GM12878 (cell line): ENCODE results near the gene TMPRSS9. TPM values are rescaled to one million over a fixed set of nuclear protein-coding genes. Genes with fewer than 3 reads are reported as not detected.

ENCODE experiments used
- ATAC-seq: fragments of 200-7000 bp; cut with Tn5 transposase; 3 replicates; pipeline ENCODE4 v1.9.1; 2020; ENCODE audit warnings: mild to moderate bottlenecking, moderate library complexity
- BruUV-seq: library from RNA; stranded (reverse); fragments of 400-500 nt; replicated peaks from 2 replicates; lab custom pipeline; 2021; lab: Mats Ljungman, UMichigan
- CTCF ChIA-PET: fragments of 300-600 bp; sonication (Branson Sonifier 250); formaldehyde crosslinking; extraction: SDS; loops from one replicate; lab custom pipeline; 2021; ENCODE audit warnings: inconsistent platforms; lab: Yijun Ruan, JAX
- POLR2A ChIA-PET: fragments of 350-600 bp; formaldehyde crosslinking; extraction: SDS; loops from one replicate; lab custom pipeline; 2021; ENCODE audit warnings: inconsistent platforms; lab: Charles Lee
- RAD21 ChIA-PET: fragments of 300-600 bp; sonication (Branson Sonifier 250); formaldehyde crosslinking; loops from one replicate; lab custom pipeline; 2023; ENCODE audit warnings: antibody characterized with exemption; ENCODE audit not compliant: unreplicated experiment; lab: Charles Lee
- SMC1A ChIA-PET: fragments of 300-600 bp; sonication (Branson Sonifier 250); formaldehyde crosslinking; loops from one replicate; lab custom pipeline; 2023; ENCODE audit not compliant: unreplicated experiment, uncharacterized antibody; lab: Charles Lee
- DNase-seq: peaks from one replicate; pipeline ENCODE4 v3.0.0-alpha.2; 2011; ENCODE audit warnings: low read depth, low spot score
- FAIRE-seq: peaks from 3 replicates; lab custom pipeline; 2011; peaks lifted over from hg19 to GRCh38; lab: Jason Lieb, UNC
- H2AFZ ChIP-seq: 2 replicates; pipeline ENCODE4 v1.6.0; 2011; ENCODE audit warnings: low read depth, low read length, control low read depth; ENCODE audit not compliant: control insufficient read depth
- H3K27ac ChIP-seq: 2 replicates; pipeline ENCODE4 v1.5.1; 2011; ENCODE audit warnings: control low read depth; ENCODE audit not compliant: control insufficient read depth, insufficient read depth
- H3K27me3 ChIP-seq, 2 experiments: replicated peaks in 1 of 2; 2 replicates each; pipeline versions ENCODE4 v1.6.0 to v1.6.1; 2011; ENCODE audit warnings: low read length in 1 of 2; ENCODE audit not compliant: control insufficient read depth in 2 of 2, insufficient read depth in 2 of 2
- H3K36me3 ChIP-seq, 2 experiments: 2 replicates each; pipeline ENCODE4 v1.5.1; 2011; ENCODE audit warnings: low read length in 1 of 2; ENCODE audit not compliant: control insufficient read depth in 2 of 2, insufficient read depth in 2 of 2
- H3K4me1 ChIP-seq: 2 replicates; pipeline ENCODE4 v1.6.1; 2011; ENCODE audit warnings: mild to moderate bottlenecking, low read length, moderate library complexity, mixed read lengths; ENCODE audit not compliant: control insufficient read depth, insufficient read depth
- H3K4me2 ChIP-seq: 2 replicates; pipeline ENCODE4 v1.6.0; 2011; ENCODE audit warnings: control low read depth; ENCODE audit not compliant: control insufficient read depth, insufficient read depth
- H3K4me3 ChIP-seq: fragments of 200-600 bp; sonication (generic); 2 replicates; pipeline ENCODE4 v1.5.1; 2016
- H3K79me2 ChIP-seq: 2 replicates; pipeline ENCODE4 v1.6.0; 2011; ENCODE audit warnings: low read length; ENCODE audit not compliant: control insufficient read depth, insufficient read depth
- H3K9ac ChIP-seq: 2 replicates; pipeline ENCODE4 v1.8.0; 2011; ENCODE audit warnings: low read length, control low read depth, mixed read lengths; ENCODE audit not compliant: control insufficient read depth, insufficient read depth
- H3K9me3 ChIP-seq: replicated peaks from 3 replicates; pipeline ENCODE4 v1.5.1; 2011; ENCODE audit warnings: mild to moderate bottlenecking, low read length; ENCODE audit not compliant: control insufficient read depth, insufficient read depth
- H4K20me1 ChIP-seq: 2 replicates; pipeline ENCODE4 v1.6.0; 2011; ENCODE audit not compliant: control insufficient read depth, insufficient read depth
- CBX5 ChIP-seq: sonication (generic); IDR thresholded peaks from 2 replicates; pipeline ENCODE4 v1.6.1; 2016; ENCODE audit warnings: low read depth, moderate library complexity, mild to moderate bottlenecking, inconsistent platforms
- EED ChIP-seq: sonication (generic); IDR thresholded peaks from 2 replicates; pipeline ENCODE4 v1.6.1; 2016; ENCODE audit warnings: antibody characterized with exemption, low read depth
- HDAC2 ChIP-seq: fragments of 200-600 bp; sonication (generic); IDR thresholded peaks from 2 replicates; pipeline ENCODE4 v1.6.1; 2017
- NFIC ChIP-seq: IDR thresholded peaks from 2 replicates; pipeline ENCODE4 v1.6.1; 2012; ENCODE audit warnings: low read depth, mild to moderate bottlenecking, inconsistent platforms, low read length, moderate library complexity
- PKNOX1 ChIP-seq: fragments of 450-650 bp; IDR thresholded peaks from 2 replicates; pipeline ENCODE4 v1.6.1; 2016; ENCODE audit warnings: mild to moderate bottlenecking
- RAD51 ChIP-seq: fragments of 450-650 bp; IDR thresholded peaks from 2 replicates; pipeline ENCODE4 v1.6.1; 2016; ENCODE audit warnings: moderate library complexity, mild to moderate bottlenecking, inconsistent platforms
- TBL1XR1 ChIP-seq: IDR thresholded peaks from 2 replicates; pipeline ENCODE4 v1.6.1; 2012; ENCODE audit warnings: low read depth, low read length, improper control_type of control experiment
- ZNF622 ChIP-seq: fragments of 450-650 bp; IDR thresholded peaks from 2 replicates; pipeline ENCODE4 v1.6.1; 2017; ENCODE audit warnings: mild to moderate bottlenecking, inconsistent platforms
- ZSCAN29 ChIP-seq: fragments of 450-650 bp; IDR thresholded peaks from 2 replicates; pipeline ENCODE4 v1.6.1; 2017; ENCODE audit warnings: mild to moderate bottlenecking, moderate library complexity
- WGBS: methylation state at CpG from one replicate; pipeline ENCODE4 v1.1.6; 2016; ENCODE audit warnings: low lambda C conversion rate; ENCODE audit not compliant: insufficient replicate concordance, insufficient coverage; ENCODE audit errors: missing lambda C conversion rate; 5-methylcytosine and 5-hydroxymethylcytosine counted together
- in situ Hi-C: fragments of 300-500 bp; cut with MboI; formaldehyde crosslinking; loops from 9 replicates; pipeline ENCODE4 v1.14.3; 2018; ENCODE audit warnings: mixed read lengths
- intact Hi-C: fragments of 100-400 bp; cut with micrococcal nuclease; formaldehyde crosslinking; loops from one replicate; pipeline ENCODE4 v1.14.2; 2022; ENCODE audit not compliant: unreplicated experiment
- polyA plus RNA-seq, 11 experiments: library from polyadenylated mRNA; depleted of rRNA in 4 of 11; unstranded in 6 of 11; stranded (reverse) in 5 of 11; fragments of >200 nt; fragmentation: Nextera tagmentation in 4 of 11; fragmentation: Illumina TruSeq in 1 of 11; extraction: Ambion mirVana in 4 of 11; extraction: Trizol in 1 of 11; gene quantifications; 1 replicate in 1 of 11; 2 replicates in 10 of 11; pipeline versions ENCODE4 v1.2.1 to v1.2.3, GENCODE V29; 2011 to 2016; ENCODE audit warnings: inconsistent platforms in 2 of 11, missing spikeins in 2 of 11, low read depth in 1 of 11
- total RNA-seq, 4 experiments: library from RNA; depleted of rRNA in 3 of 4; stranded (reverse); fragments of >200 nt in 3 of 4; fragmentation: Illumina TruSeq in 1 of 4; extraction: Trizol in 1 of 4; gene quantifications; 2 replicates each; pipeline versions ENCODE4 v1.2.1 to v1.2.3, GENCODE V29; 2013 to 2021
- TF ChIP-seq, protein P1 (sequence below): IDR thresholded peaks from 2 replicates; pipeline ENCODE4 v1.6.1; 2011; ENCODE audit warnings: borderline replicate concordance, low read depth, mild to moderate bottlenecking, moderate library complexity, low read length; ENCODE audit not compliant: insufficient read depth, poor library complexity, severe bottlenecking

Gene TMPRSS9
- total and polyA plus RNA-seq, 10 of the 15 experiments (the other 5 are each of a cell fraction or from before 2014, with no cell fraction given): 0.24 TPM; not detected in 9

GRCh38 chr19:2317756-2318155, 42.3 kb upstream of the TMPRSS9 start:
- SMC1A ChIA-PET: interaction anchor here (1.3 kb wide), 1 partner anchor 79 kb away, joined by 3 read pairs; no protein-coding TSS in a partner anchor
- CTCF ChIA-PET: interaction anchor here (1.1 to 2.8 kb wide), 2 partner anchors 10 to 79 kb away, joined by 3 to 11 read pairs; partner anchors contain the start of genes LSM7 and SPPL2B
- POLR2A ChIA-PET: interaction anchor here (1.3 kb wide), 1 partner anchor 8 kb away, joined by 3 read pairs; no protein-coding TSS in a partner anchor
- Histone ChIP-seq H3K36me3 (peaks cover 0 to 4% of the 10 kb centered on the region in 2 experiments; a peak in 2 of 4 replicates), H3K4me1 (peaks cover 3% of the 10 kb centered on the region; the same call in 1 of the 2 replicates), H2AFZ (no peak overlapping the region), H3K79me2 (no peaks in the 10 kb centered on the region), H3K9me3 (peaks cover 6% of the 10 kb centered on the region; the same call in 1 of the 3 replicates)
- RAD21 ChIA-PET: no interaction called here
- no peak for ATAC-seq
- TF ChIP-seq, protein P1, sequence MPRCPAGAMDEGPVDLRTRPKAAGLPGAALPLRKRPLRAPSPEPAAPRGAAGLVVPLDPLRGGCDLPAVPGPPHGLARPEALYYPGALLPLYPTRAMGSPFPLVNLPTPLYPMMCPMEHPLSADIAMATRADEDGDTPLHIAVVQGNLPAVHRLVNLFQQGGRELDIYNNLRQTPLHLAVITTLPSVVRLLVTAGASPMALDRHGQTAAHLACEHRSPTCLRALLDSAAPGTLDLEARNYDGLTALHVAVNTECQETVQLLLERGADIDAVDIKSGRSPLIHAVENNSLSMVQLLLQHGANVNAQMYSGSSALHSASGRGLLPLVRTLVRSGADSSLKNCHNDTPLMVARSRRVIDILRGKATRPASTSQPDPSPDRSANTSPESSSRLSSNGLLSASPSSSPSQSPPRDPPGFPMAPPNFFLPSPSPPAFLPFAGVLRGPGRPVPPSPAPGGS: no peak
- no peak for TF ChIP-seq TBL1XR1
- no peak for TF ChIP-seq NFIC
- no peak for TF ChIP-seq ZSCAN29
- TF ChIP-seq PKNOX1: no peak
- no peak for TF ChIP-seq RAD51
- no peak for TF ChIP-seq EED
- TF ChIP-seq HDAC2: no peak
- TF ChIP-seq ZNF622: no peak
- TF ChIP-seq CBX5: no peak
- TF ChIP-seq, all 136 proteins: peak for 0
- no peaks in the 10 kb centered on the region for H4K20me1 ChIP-seq
- H3K27me3 ChIP-seq: no peaks in the 10 kb centered on the region
- H3K4me3 ChIP-seq: no peak overlapping the region
- no TSS peak for BruUV-seq
- H3K9ac ChIP-seq: no peak overlapping the region
- H3K27ac ChIP-seq: no peak overlapping the region
- 82% methylated on average over 25 of the region's 25 CpGs for WGBS
- intact Hi-C loops: no loop called here
- no peak overlapping the region for H3K4me2 ChIP-seq
- in situ Hi-C loops: loop anchor here (5.0 kb wide), 1 partner anchor 85 kb away; no protein-coding TSS in a partner anchor
- FAIRE-seq (no peak), DNase-seq (no peak)
